IPS-20b (cell line): ENCODE measurements around the gene RERE.
A peak's percentile ranks its signal among the peaks of the same experiment; 100 is the strongest.

ENCODE experiments used
- H3K27ac ChIP-seq: one replicate; pipeline ENCODE4 v1.5.1; 2013; ENCODE audit warnings: low read length
- H3K27me3 ChIP-seq: 2 replicates; pipeline ENCODE4 v1.6.1; 2013; ENCODE audit warnings: mild to moderate bottlenecking, low read length, inconsistent platforms; ENCODE audit not compliant: insufficient read depth
- H3K36me3 ChIP-seq: 2 replicates; pipeline ENCODE4 v1.6.1; 2013; ENCODE audit warnings: low read depth, mild to moderate bottlenecking, inconsistent platforms, low read length, moderate library complexity; ENCODE audit not compliant: insufficient read depth
- H3K4me1 ChIP-seq: 2 replicates; pipeline ENCODE4 v1.6.1; 2013; ENCODE audit warnings: mild to moderate bottlenecking, control low read depth, inconsistent platforms, low read length, moderate library complexity; ENCODE audit not compliant: insufficient read depth
- H3K4me3 ChIP-seq: 2 replicates; pipeline ENCODE4 v1.5.1; 2013; ENCODE audit warnings: mild to moderate bottlenecking, low read length, inconsistent platforms
- H3K9ac ChIP-seq: 2 replicates; pipeline ENCODE4 v1.6.1; 2013; ENCODE audit warnings: low read depth, mild to moderate bottlenecking, inconsistent platforms, low read length, moderate library complexity
- H3K9me3 ChIP-seq: 2 replicates; pipeline ENCODE4 v1.6.1; 2013; ENCODE audit warnings: mild to moderate bottlenecking, low read depth, low read length, inconsistent platforms; ENCODE audit not compliant: insufficient read depth

The RERE gene

DNA sequence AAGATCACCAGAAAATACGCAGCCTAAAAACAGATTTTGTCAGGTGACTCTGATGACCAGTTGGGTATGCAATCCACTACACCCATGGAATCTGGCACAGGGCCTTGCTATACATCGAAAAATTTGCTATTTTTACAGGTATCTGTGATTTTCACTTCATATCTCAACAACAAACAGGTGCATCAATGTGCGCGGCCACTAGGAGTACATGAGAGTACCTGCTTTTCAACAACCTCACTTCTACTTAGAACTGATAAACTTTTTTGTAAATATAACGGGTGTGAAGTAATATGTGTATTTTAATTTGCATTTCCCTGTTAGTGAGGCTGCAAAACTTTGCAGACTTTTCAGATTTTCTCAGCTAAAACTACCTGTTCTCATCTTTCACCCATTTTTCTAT, 418.8 kb downstream of the RERE start:
- Histone ChIP-seq H3K27ac (no peak overlapping the region), H3K4me1 (peaks cover 29% of the 10 kb centered on the region), H3K27me3 (no peaks in the 10 kb centered on the region), H3K9me3 (no peaks in the 10 kb centered on the region), H3K36me3 (peaks cover 13% of the 10 kb centered on the region; the same call in 1 of the 2 replicates), H3K4me3 (no peak overlapping the region), H3K9ac (no peak overlapping the region)

DNA sequence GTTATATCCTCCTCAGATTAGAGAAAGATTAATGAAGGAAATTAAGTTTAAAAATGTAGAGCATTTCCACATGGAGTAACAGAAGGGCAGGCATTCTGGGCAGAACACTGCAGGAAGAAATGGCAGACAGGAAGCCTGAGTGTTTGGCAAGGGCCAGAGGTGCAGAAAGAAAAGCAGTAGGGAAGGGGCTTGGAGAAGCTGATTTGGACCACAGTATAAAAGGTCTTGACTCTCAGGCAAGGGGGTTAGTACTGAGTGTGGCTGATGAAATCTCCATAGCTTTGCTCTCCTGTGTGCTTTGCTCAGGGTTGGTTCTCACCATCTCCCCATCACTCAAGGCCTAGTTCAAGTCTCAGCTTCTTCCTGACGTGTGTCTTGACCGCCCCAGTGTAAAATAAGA, 419.4 kb downstream of the RERE start:
- H3K9me3 ChIP-seq = no peaks in the 10 kb centered on the region
- H3K4me1 ChIP-seq = peaks cover 29% of the 10 kb centered on the region
- no peak overlapping the region for H3K4me3 ChIP-seq
- H3K27me3 ChIP-seq = no peaks in the 10 kb centered on the region
- H3K9ac ChIP-seq = no peak overlapping the region
- no peak overlapping the region for H3K27ac ChIP-seq
- H3K36me3 ChIP-seq = peaks cover 17% of the 10 kb centered on the region; the same call in 1 of the 2 replicates

DNA sequence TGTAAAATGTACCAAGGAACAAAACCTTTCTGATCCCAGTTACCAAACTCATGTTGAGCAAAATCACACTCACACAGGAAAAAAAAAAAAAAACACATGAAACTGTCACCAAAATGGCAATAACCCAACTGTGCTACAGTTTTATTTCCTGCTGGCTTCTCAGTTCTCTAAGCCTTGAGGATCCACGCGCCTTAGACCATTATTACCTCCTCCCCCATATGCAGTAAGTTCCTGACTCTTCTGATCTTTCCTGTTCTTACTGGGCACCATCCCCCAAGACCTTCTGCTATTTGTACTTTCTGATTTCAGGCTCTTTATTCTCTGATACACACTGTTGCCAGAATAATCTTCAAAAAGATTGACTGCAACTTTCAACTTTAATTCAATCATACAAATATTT, 419.9 kb downstream of the RERE start:
- Histone ChIP-seq H3K4me1 (peaks cover 29% of the 10 kb centered on the region), H3K27me3 (no peaks in the 10 kb centered on the region), H3K36me3 (peaks cover 20% of the 10 kb centered on the region; the same call in 1 of the 2 replicates), H3K4me3 (no peak overlapping the region), H3K9ac (no peak overlapping the region), H3K27ac (no peak overlapping the region), H3K9me3 (no peaks in the 10 kb centered on the region)

DNA sequence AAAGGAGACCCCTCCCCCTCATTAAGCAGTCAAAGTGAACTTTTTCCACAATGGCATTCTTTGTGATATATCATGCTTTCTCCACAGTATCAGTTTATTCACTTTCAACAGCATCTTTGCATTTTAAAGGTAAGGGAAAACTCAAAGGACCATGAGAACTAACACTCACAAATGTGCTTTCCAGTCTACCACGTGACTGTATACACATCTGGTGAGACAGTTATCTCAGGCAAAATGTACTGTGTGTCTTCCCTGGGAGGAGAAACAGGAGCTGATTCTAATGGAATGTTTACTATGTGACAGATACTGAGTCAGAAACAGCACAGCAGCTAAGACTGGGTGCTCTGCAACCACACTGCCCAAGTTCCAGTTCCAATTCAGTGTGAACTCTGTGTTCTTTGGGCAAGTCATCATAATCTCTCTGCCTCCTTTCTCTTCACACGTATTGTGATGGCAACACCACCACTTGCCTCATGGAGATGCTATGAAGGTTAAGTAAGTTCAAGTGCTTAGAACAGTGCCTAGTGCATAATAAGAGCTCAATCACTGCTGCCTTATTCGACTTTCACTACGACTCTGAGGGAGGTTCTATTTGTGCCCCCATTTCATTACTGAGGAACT, 420.5 kb downstream of the RERE start:
- no peaks in the 10 kb centered on the region for H3K27me3 ChIP-seq
- no peaks in the 10 kb centered on the region for H3K9me3 ChIP-seq
- H3K4me3 ChIP-seq = no peak overlapping the region
- peaks cover 15% of the 10 kb centered on the region; the same call in 1 of the 2 replicates for H3K36me3 ChIP-seq
- no peak overlapping the region for H3K27ac ChIP-seq
- H3K4me1 ChIP-seq = peaks cover 29% of the 10 kb centered on the region
- no peak overlapping the region for H3K9ac ChIP-seq

DNA sequence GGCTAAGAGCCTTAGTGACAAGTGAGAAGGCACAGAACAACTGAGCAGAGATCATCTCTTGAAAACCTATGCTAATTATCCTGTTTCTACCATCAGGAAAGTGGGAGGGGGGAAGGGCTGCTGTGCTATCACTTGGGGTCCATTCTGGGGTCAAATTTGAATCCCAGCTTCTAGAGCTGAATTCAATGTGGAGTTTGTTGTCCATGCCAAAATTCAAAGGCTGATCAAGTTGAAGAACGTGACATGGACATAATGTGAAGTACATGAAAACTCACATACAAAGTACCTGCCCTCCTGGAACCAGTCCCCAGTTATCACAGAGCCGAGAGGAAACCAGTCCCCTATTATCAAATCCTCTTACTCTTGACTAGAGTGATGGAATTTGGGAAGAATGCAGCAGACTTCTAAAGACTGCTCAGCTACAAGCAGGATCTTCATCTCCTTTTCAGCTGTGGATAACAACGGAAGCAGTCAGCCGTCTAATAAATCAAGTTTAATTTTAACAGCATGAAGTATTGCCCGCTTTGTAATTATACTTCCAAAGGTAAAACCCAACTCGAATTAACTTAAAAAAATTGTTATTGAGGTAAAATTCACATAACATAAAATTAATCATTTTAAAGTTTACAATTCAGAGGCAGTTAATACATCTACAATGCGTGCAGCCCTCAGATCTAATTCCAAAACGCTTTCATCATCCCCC, 421.2 kb downstream of the RERE start:
- no peaks in the 10 kb centered on the region for H3K27me3 ChIP-seq
- H3K9ac ChIP-seq = peak overlapping the region; percentile 12; the same call in 1 of the 2 replicates
- H3K4me3 ChIP-seq = no peak overlapping the region
- no peak overlapping the region for H3K27ac ChIP-seq
- H3K9me3 ChIP-seq = no peaks in the 10 kb centered on the region
- peaks cover 29% of the 10 kb centered on the region for H3K4me1 ChIP-seq
- H3K36me3 ChIP-seq = peaks cover 15% of the 10 kb centered on the region; the same call in 1 of the 2 replicates

DNA sequence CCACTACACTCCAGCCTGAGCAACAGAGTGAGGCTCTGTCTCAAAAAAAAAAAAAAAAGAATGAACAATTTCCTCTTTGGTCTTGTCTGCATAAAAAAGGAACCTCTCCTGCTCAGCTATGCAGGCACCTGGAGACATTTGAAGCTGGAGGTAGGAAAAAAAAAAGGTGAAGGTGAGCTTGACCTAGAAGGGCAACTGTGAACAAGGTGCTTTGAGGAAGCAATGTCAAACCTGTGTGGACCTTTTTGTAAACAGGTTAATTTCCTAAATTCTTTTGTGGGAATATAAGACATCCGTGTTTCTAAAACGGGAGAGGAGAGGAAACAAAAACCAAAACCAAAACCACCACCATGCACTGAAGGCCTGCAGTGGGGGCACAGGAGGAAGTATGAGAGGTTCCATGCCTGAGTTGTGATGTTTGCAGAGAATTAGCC, 422.0 kb downstream of the RERE start:
- Histone ChIP-seq H3K4me1 (peaks cover 29% of the 10 kb centered on the region), H3K27ac (no peak overlapping the region), H3K36me3 (peaks cover 15% of the 10 kb centered on the region; the same call in 1 of the 2 replicates), H3K9me3 (no peaks in the 10 kb centered on the region), H3K27me3 (no peaks in the 10 kb centered on the region), H3K4me3 (no peak overlapping the region), H3K9ac (peak overlapping the region; percentile 12; the same call in 1 of the 2 replicates)

DNA sequence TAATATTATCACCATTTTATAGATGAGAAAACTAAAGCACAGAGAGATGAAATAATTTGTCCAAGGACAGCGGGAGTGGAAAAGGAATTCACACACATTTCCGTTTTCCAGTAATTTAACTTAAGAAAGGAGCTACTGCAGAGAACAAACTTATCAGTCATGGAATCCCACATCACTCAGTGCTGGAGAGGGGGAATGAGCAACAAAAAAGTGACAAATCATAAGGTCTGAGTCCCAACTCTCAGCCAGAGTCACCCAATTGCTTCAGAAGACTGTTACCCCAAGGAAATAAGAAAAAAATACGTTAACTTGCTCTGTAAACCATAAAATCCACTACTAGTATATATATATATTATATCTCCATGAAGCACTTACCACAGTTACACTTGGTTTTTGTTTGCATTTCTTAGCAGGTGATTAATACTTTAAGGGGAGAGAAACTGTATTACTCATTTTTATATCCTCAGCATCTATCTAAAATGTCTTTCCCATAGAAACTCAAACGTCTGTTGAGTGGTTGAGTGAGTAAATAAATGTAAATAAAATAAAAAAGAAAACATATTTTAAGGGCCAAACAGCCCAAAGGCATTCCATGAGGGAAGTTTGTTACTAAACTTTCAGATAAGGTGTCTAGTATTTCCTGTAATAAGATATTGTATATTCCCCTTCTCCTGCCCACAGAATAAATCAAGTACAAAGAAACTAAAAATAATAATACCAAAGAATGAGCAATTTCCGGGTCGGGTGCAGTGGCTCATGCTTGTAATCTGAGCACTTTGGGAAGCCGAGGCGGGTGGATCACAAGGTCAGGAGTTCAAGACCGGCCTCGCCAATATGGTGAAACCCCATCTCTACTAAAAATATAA, 422.8 kb downstream of the RERE start:
- H3K4me3 ChIP-seq = no peak overlapping the region
- H3K9me3 ChIP-seq = no peaks in the 10 kb centered on the region
- H3K36me3 ChIP-seq = peaks cover 17% of the 10 kb centered on the region; the same call in 1 of the 2 replicates
- H3K9ac ChIP-seq = no peak overlapping the region
- peaks cover 29% of the 10 kb centered on the region for H3K4me1 ChIP-seq
- H3K27ac ChIP-seq = no peak overlapping the region
- H3K27me3 ChIP-seq = no peaks in the 10 kb centered on the region

DNA sequence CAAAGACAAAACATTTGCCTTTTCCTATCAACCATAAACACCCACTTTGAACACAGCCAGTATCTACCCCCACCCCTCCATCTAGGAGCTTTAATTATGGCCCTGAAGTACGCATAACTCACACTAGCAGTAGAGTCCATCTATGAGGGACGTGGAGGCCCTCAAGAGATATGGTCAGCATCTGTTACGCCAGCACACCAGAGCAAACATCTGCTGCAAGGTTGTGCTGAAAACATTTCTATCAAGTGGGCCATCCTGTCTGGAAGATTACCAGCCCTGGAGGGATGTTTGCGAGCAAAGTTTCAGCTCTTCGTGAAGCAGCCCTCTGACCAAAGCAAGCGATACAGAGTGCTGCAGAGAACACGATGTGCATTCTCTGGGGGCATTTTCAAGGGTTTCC, 424.9 kb downstream of the RERE start:
- no peak overlapping the region for H3K27ac ChIP-seq
- peaks cover 23% of the 10 kb centered on the region; the same call in 1 of the 2 replicates for H3K36me3 ChIP-seq
- no peaks in the 10 kb centered on the region for H3K27me3 ChIP-seq
- H3K4me3 ChIP-seq = no peak overlapping the region
- H3K9ac ChIP-seq = no peak overlapping the region
- no peaks in the 10 kb centered on the region for H3K9me3 ChIP-seq
- H3K4me1 ChIP-seq = peaks cover 21% of the 10 kb centered on the region

DNA sequence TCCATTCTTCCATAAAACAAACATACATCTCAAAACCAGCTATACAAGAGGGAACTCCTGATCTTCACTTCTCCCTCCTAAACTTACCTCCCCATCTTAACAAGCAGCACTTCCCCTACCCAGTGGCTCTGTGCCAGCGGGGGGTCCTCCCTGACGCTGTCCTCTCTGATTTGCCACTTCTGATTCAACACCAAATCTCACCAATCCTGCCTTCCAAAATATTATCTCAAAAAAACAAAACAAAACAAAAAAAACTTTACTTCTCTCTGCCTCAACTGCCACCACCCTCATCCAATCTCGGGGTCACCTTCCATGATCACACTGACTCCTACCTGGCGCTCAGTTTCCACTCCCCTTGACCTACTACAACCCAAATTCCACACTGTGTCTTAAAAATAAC, 426.7 kb downstream of the RERE start:
- no peaks in the 10 kb centered on the region for H3K27me3 ChIP-seq
- peaks cover 5% of the 10 kb centered on the region for H3K4me1 ChIP-seq
- H3K27ac ChIP-seq = no peak overlapping the region
- H3K9ac ChIP-seq = no peak overlapping the region
- no peaks in the 10 kb centered on the region for H3K9me3 ChIP-seq
- peaks cover 18% of the 10 kb centered on the region; the same call in 1 of the 2 replicates for H3K36me3 ChIP-seq
- no peak overlapping the region for H3K4me3 ChIP-seq

DNA sequence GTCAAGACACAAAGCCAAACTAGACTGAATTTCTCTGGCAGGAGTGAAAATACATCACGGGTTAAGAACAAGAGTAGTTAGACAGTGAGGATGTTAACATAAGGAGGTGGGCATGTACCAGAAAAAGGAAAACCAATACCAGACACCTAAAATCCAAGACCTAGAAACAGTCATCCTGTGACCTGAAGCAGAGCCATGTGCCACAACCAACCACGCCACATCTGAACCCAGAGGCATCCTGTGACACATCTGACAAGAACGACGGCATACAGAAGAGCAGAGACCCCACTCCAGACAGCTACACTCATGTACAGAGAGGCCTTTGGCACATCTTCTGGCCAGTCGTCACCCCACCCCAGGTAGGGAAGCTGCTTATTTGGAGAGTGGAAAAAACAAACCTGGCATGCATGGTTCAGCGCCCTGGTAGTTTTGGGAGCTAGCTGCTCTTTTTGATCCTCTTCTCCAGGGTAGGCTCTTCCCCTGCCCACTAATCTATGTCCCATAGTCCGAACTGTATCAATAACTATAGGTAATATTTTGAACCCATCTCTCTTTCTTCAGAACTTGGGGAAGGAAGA, 427.4 kb downstream of the RERE start:
- Histone ChIP-seq H3K4me3 (no peak overlapping the region), H3K27ac (no peak overlapping the region), H3K27me3 (no peaks in the 10 kb centered on the region), H3K4me1 (peaks cover 2% of the 10 kb centered on the region; the same call in 1 of the 2 replicates), H3K9me3 (no peaks in the 10 kb centered on the region), H3K36me3 (peaks cover 16% of the 10 kb centered on the region; the same call in 1 of the 2 replicates), H3K9ac (no peak overlapping the region)
